ENCODE measurements around the gene AMOTL2. TPM values are rescaled to one million over a fixed set of nuclear protein-coding genes. Genes with fewer than 3 reads are reported as not detected.

Gene AMOTL2
- total and polyA plus RNA-seq, 9 of the 15 experiments (the other 6 are each of a cell fraction or from before 2014, with no cell fraction given): 0.12 to 0.31 TPM; not detected in 7

- Histone ChIP-seq H3K36me3 (ENCODE audit: control insufficient read depth, insufficient read depth, low read length) (no peaks in the 10 kb centered on the region), H3K9me1 (ENCODE audit: control insufficient read depth, insufficient read depth, low read length) (no peaks in the 10 kb centered on the region), H3K4me2 (ENCODE audit: insufficient read depth, low read length) (no peak overlapping the region), H3K9me3 (replicated peaks; ENCODE audit: control insufficient read depth, insufficient read depth, low read depth, low read length) (no peaks in the 10 kb centered on the region), H3K4me3 (no peak overlapping the region), H2AFZ (ENCODE audit: low read depth, low read length) (no peak overlapping the region), H3K4me1 (replicated peaks in 1 of 2; ENCODE audit: control insufficient read depth in 2 of 2, insufficient read depth in 2 of 2, low read length in 2 of 2) (no peaks in the 10 kb centered on the region), H3K79me2 (ENCODE audit: control insufficient read depth, insufficient read depth, low read length) (no peaks in the 10 kb centered on the region), H3K27ac (ENCODE audit: extremely low read depth, low read depth, low read length) (no peak overlapping the region), H3K27me3 (ENCODE audit: control insufficient read depth in 2 of 2, insufficient read depth in 2 of 2, low read length in 2 of 2) (peaks cover 0 to 25% of the 10 kb centered on the region in 2 experiments; a peak in 2 of 5 replicates), H4K20me1 (replicated peaks; ENCODE audit: control insufficient read depth, insufficient read depth, low read length) (no peaks in the 10 kb centered on the region), H3K9ac (ENCODE audit: insufficient read depth in 1 of 2, low read depth in 2 of 2, low read length in 2 of 2) (no peak overlapping the region)
- intact Hi-C loops (cut with micrococcal nuclease): no loop called here
- POLR2A ChIA-PET: no interaction called here
- DNase-seq (ENCODE audit: extremely low read depth in 1 of 4, low spot score in 3 of 4) (no peak), ATAC-seq (no peak), FAIRE-seq (no peak)
- WGBS (ENCODE audit: insufficient coverage, low coverage, missing lambda C conversion rate): 0% methylated on average over 2 of the region's 3 CpGs
- in situ Hi-C loops (cut with MboI): no loop called here
- BruUV-seq (replicated peaks): no TSS peak
- CTCF ChIA-PET (ENCODE audit: low intra/inter-chr PET ratio): no interaction called here
- TF ChIP-seq HNRNPH1 (optimal IDR thresholded peaks at IDR 0.05; ENCODE audit: low read depth, low read length): no peak
- TF ChIP-seq SUPT5H (IDR thresholded peaks at IDR 0.05): no peak
Observed at GRCh38 chr3:134334231-134334900, 39.9 kb downstream of the AMOTL2 start.

GRCh38 chr3:134333522-134334181 lies 40.6 kb downstream of the AMOTL2 start:
- no peaks in the 10 kb centered on the region for H3K9me1 ChIP-seq (ENCODE audit: control insufficient read depth, insufficient read depth, low read length)
- peak; percentile 35; the same call in 2 of the 3 replicates for ATAC-seq
- in situ Hi-C loops (cut with MboI): no loop called here
- no peak overlapping the region for H3K4me2 ChIP-seq (ENCODE audit: insufficient read depth, low read length)
- no peaks in the 10 kb centered on the region for H3K4me1 ChIP-seq (replicated peaks in 1 of 2; ENCODE audit: control insufficient read depth in 2 of 2, insufficient read depth in 2 of 2, low read length in 2 of 2)
- 0% methylated on average over 7 of the region's 10 CpGs for WGBS (ENCODE audit: insufficient coverage, low coverage, missing lambda C conversion rate)
- H3K9ac ChIP-seq (ENCODE audit: insufficient read depth in 1 of 2, low read depth in 2 of 2, low read length in 2 of 2): no peak overlapping the region
- no peaks in the 10 kb centered on the region for H3K36me3 ChIP-seq (ENCODE audit: control insufficient read depth, insufficient read depth, low read length)
- POLR2A ChIA-PET: no interaction called here
- H2AFZ ChIP-seq (ENCODE audit: low read depth, low read length): no peak overlapping the region
- no peaks in the 10 kb centered on the region for H3K79me2 ChIP-seq (ENCODE audit: control insufficient read depth, insufficient read depth, low read length)
- no TSS peak for BruUV-seq (replicated peaks)
- DNase-seq (ENCODE audit: extremely low read depth in 1 of 4, low spot score in 3 of 4): no peak
- no peak for FAIRE-seq
- CTCF ChIA-PET (ENCODE audit: low intra/inter-chr PET ratio): no interaction called here
- peaks cover 0 to 22% of the 10 kb centered on the region in 2 experiments; a peak in 2 of 5 replicates for H3K27me3 ChIP-seq (ENCODE audit: control insufficient read depth in 2 of 2, insufficient read depth in 2 of 2, low read length in 2 of 2)
- H3K9me3 ChIP-seq (replicated peaks; ENCODE audit: control insufficient read depth, insufficient read depth, low read depth, low read length): no peaks in the 10 kb centered on the region
- H4K20me1 ChIP-seq (replicated peaks; ENCODE audit: control insufficient read depth, insufficient read depth, low read length): no peaks in the 10 kb centered on the region
- H3K4me3 ChIP-seq: no peak overlapping the region
- intact Hi-C loops (cut with micrococcal nuclease): no loop called here
- no peak overlapping the region for H3K27ac ChIP-seq (ENCODE audit: extremely low read depth, low read depth, low read length)
- TF ChIP-seq FUS (optimal IDR thresholded peaks at IDR 0.05; ENCODE audit: low read depth, low read length) (no peak), HNRNPLL (IDR thresholded peaks at IDR 0.05; ENCODE audit: low read depth, low read length, poor library complexity, severe bottlenecking) (no peak), CEBPZ (IDR thresholded peaks at IDR 0.05; ENCODE audit: borderline replicate concordance, low read depth, low read length) (no peak), DPF2 (IDR thresholded peaks at IDR 0.05) (no peak), ZNF780A (CRISPR knock-in tag; IDR thresholded peaks at IDR 0.05) (no peak), ZNF174 (CRISPR knock-in tag; IDR thresholded peaks at IDR 0.05) (no peak), NFYB (IDR thresholded peaks at IDR 0.05; ENCODE audit: extremely low read depth, insufficient read length) (no peak), ESRRB (CRISPR knock-in tag; IDR thresholded peaks at IDR 0.05; ENCODE audit: borderline replicate concordance) (no peak), ZNF232 (CRISPR knock-in tag; IDR thresholded peaks at IDR 0.05) (no peak), HOXB6 (CRISPR knock-in tag; IDR thresholded peaks at IDR 0.05; ENCODE audit: borderline replicate concordance) (no peak), NFE2L1 (tag; IDR thresholded peaks at IDR 0.05; ENCODE audit: borderline replicate concordance, low read depth) (no peak)

Data from K562 (cell line).